OCI-M2 (cell line): ENCODE data around the gene ZFP64.

Experiments used
- DNase-seq: peaks from one replicate; lab custom pipeline; 2025; ENCODE audit not compliant: unreplicated experiment; lab: John Stamatoyannopoulos, UW

The ZFP64 gene

GRCh38 chr20:52110456-52110855, 81.1 kb downstream of the ZFP64 start:
- no peak for DNase-seq

- DNase-seq, result no peak
Observed at GRCh38 chr20:52105442-52106422, 85.8 kb downstream of the ZFP64 start.

DNA sequence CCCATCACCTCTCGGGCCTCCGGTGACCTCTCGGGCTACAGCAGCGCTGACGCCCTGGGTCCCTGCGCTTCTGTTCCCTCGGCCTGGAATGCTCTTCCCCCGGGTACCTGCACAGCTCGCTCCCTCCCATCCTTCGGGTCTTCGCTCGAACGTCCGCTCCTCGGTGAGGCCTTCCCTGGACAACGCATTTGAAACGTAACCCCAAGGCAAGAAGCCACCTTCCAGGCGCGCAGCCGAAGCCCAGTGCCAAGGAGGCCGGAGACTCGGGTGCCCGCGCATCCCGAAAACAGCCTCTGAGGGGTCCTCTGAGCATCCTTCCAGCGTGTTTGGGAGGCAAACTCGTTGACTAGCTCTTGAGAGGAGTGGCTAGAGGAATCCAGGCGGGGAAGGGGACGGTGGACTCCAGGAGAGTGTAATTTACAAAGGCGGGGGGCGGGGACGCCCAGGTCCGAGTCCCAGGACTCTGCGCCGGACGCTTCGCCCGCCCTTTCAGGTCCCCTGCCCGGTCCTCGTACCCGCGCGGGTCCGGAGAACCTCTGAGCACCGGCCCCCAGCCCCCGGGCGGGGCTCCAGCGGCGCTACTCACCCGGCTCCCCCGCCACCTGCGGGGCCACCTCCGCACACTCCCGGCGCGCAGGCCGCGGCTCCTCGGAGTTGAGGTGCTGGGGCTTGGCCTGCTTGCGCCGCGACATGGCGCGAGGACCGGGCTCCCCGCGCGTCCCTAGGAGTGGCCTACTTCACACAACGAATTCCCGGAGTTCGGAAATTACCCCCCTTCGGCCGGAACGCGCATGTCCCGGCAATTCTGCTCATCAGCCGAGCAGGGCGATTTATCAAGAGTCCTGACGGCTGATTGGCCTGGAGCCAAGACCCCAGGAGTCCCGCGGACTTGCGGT, 86.8 kb downstream of the ZFP64 start:
- no peak for DNase-seq

GRCh38 chr20:52103913-52104545, 87.5 kb downstream of the ZFP64 start:
- no peak for DNase-seq

- no peak for DNase-seq
Observed at GRCh38 chr20:52103335-52103912, 88.2 kb downstream of the ZFP64 start.

GRCh38 chr20:52102559-52102958, 89.0 kb downstream of the ZFP64 start:
- no peak for DNase-seq

DNA sequence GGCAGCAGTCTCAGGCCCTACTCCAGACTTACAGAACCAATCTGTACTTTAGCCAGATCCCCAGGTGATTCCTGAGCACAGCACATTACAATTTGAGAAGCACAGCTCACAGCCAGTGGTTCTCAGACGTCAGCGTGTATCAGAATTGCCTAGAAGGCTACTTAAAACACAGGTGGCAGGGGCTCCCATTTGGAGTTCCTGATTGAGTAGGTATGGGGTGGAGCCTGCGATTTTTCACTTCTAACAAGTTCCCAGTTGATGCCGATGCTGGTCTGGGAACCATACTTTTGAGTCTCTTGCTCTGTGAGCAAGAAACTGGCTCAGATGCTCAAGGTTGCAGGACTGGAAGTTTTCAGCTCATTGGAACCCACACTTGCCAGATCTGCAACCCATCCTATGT, 89.5 kb downstream of the ZFP64 start:
- no peak for DNase-seq
